HepG2 (cell line): Measurements from ENCODE around the gene SDR39U1. TPM values are rescaled to one million over a fixed set of nuclear protein-coding genes. Genes with fewer than 3 reads are reported as not detected.

Experiments
- ATAC-seq: fragments of 200-7000 bp; cut with Tn5 transposase; 3 replicates; pipeline ENCODE4 v1.9.1; 2020; ENCODE audit warnings: mild to moderate bottlenecking, moderate library complexity
- BruUV-seq: library from RNA; stranded (reverse); fragments of 400-500 nt; replicated peaks from 2 replicates; lab custom pipeline; 2021; lab: Mats Ljungman, UMichigan
- CTCF ChIA-PET: fragments of 300-600 bp; formaldehyde crosslinking; extraction: SDS; loops from one replicate; lab custom pipeline; 2021; ENCODE audit warnings: low total read pairs, inconsistent platforms, low intra/inter-chr PET ratio; lab: Yijun Ruan, JAX
- POLR2A ChIA-PET: fragments of 350-600 bp; sonication (Branson Sonifier 250); formaldehyde crosslinking; loops from one replicate; lab custom pipeline; 2020; ENCODE audit warnings: antibody characterized with exemption, inconsistent platforms; lab: Yijun Ruan, JAX
- DNase-seq: peaks from one replicate; pipeline ENCODE4 v3.0.0-alpha.2; 2015; ENCODE audit warnings: low spot score
- FAIRE-seq: peaks from 3 replicates; lab custom pipeline; 2011; peaks lifted over from hg19 to GRCh38; lab: Jason Lieb, UNC
- H2AFZ ChIP-seq: one replicate; pipeline ENCODE4 v1.6.1; 2011; ENCODE audit warnings: low read length, inconsistent platforms
- H3K27ac ChIP-seq: fragments of 300-600 bp; 3 replicates; pipeline ENCODE4 v1.8.0; 2011; ENCODE audit warnings: mixed run types, mild to moderate bottlenecking, mixed read lengths, low read length, inconsistent platforms; ENCODE audit not compliant: insufficient read depth; ENCODE audit errors: extremely low read length
- H3K27me3 ChIP-seq, 2 experiments: fragments of 200-600 bp in 1 of 2; 2 replicates in 1 of 2; 3 replicates in 1 of 2; pipeline versions ENCODE4 v1.6.0 to v1.8.0; 2011; ENCODE audit warnings: low read length in 2 of 2, mild to moderate bottlenecking in 2 of 2, moderate library complexity in 2 of 2, inconsistent platforms in 1 of 2; ENCODE audit not compliant: insufficient read depth in 2 of 2, control insufficient read depth in 1 of 2
- H3K36me3 ChIP-seq, 2 experiments: fragments of 200-600 bp in 1 of 2; replicated peaks in 1 of 2; 2 replicates in 1 of 2; 3 replicates in 1 of 2; pipeline versions ENCODE4 v1.5.1 to v1.8.0; 2011; ENCODE audit warnings: low read length in 2 of 2, inconsistent platforms in 1 of 2; ENCODE audit not compliant: insufficient read depth in 2 of 2, control insufficient read depth in 1 of 2
- H3K4me1 ChIP-seq: 2 replicates; pipeline ENCODE4 v1.5.1; 2012; ENCODE audit warnings: low read length, inconsistent platforms; ENCODE audit not compliant: insufficient read depth
- H3K4me2 ChIP-seq: 2 replicates; pipeline ENCODE4 v1.6.0; 2011; ENCODE audit warnings: low read depth, low read length, inconsistent platforms
- H3K4me3 ChIP-seq, 3 experiments: fragments of 200-600 bp in 1 of 3; sonication (generic), shearing (Covaris generic) in 1 of 3; replicated peaks in 1 of 3; 2 replicates each; pipeline ENCODE4 v1.5.1; 2011 to 2016; ENCODE audit warnings: low read length in 3 of 3, inconsistent platforms in 2 of 3, low read depth in 2 of 3, mild to moderate bottlenecking in 2 of 3, control low read depth in 1 of 3, mixed read lengths in 1 of 3; ENCODE audit not compliant: insufficient read depth in 1 of 3
- H3K79me2 ChIP-seq: one replicate; pipeline ENCODE4 v1.6.1; 2011; ENCODE audit warnings: low read length, inconsistent platforms; ENCODE audit not compliant: insufficient read depth
- H3K9ac ChIP-seq: 2 replicates; pipeline ENCODE4 v1.6.0; 2011; ENCODE audit warnings: mild to moderate bottlenecking, low read depth, low read length, inconsistent platforms; ENCODE audit not compliant: insufficient read depth
- H3K9me3 ChIP-seq: 2 replicates; pipeline ENCODE4 v1.5.1; 2012; ENCODE audit warnings: mild to moderate bottlenecking, low read length
- H4K20me1 ChIP-seq: 2 replicates; pipeline ENCODE4 v1.6.0; 2011; ENCODE audit warnings: inconsistent platforms, mild to moderate bottlenecking, low read length, moderate library complexity; ENCODE audit not compliant: insufficient read depth
- IKZF1 ChIP-seq: fragments of 450-650 bp; IDR thresholded peaks from 2 replicates; pipeline ENCODE4 v1.7.1; 2016
- KLF16 ChIP-seq, 2 experiments: sonication (generic) in 1 of 2; formaldehyde crosslinking in 1 of 2; IDR thresholded peaks; 2 replicates each; pipeline versions ENCODE4 v1.6.1 to v1.8.0; 2016 to 2023; ENCODE audit warnings: missing genetic modification reagents in 2 of 2, missing compliant biosample characterization in 1 of 2
- MAZ ChIP-seq, 2 experiments: sonication (generic) in 1 of 2; formaldehyde crosslinking in 1 of 2; IDR thresholded peaks; 2 replicates each; pipeline versions ENCODE4 v1.5.0 to v1.6.1; 2012 to 2020; ENCODE audit warnings: low read depth in 2 of 2, mild to moderate bottlenecking in 2 of 2, borderline replicate concordance in 1 of 2, improper control_type of control experiment in 1 of 2, low read length in 1 of 2, missing genetic modification reagents in 1 of 2, moderate library complexity in 1 of 2
- PAF1 ChIP-seq: IDR thresholded peaks from 2 replicates; pipeline ENCODE4 v1.6.1; 2016; ENCODE audit warnings: missing genetic modification reagents, missing compliant biosample characterization
- RAD51 ChIP-seq: fragments of 450-650 bp; IDR thresholded peaks from 2 replicates; pipeline ENCODE4 v1.6.1; 2016; ENCODE audit warnings: borderline replicate concordance
- UBTF ChIP-seq: sonication (generic); formaldehyde crosslinking; IDR thresholded peaks from 2 replicates; pipeline ENCODE4 v1.4.0; 2020; ENCODE audit warnings: mild to moderate bottlenecking, missing genetic modification reagents
- YEATS2 ChIP-seq: sonication (generic); formaldehyde crosslinking; IDR thresholded peaks from 2 replicates; pipeline ENCODE4 v1.4.0; 2020; ENCODE audit warnings: missing genetic modification reagents, borderline replicate concordance
- ZNF253 ChIP-seq: sonication (generic); formaldehyde crosslinking; IDR thresholded peaks from 2 replicates; pipeline ENCODE4 v1.8.0; 2022; ENCODE audit warnings: mild to moderate bottlenecking, missing genetic modification reagents, borderline replicate concordance
- ZNF256 ChIP-seq: sonication (generic); formaldehyde crosslinking; conservative IDR thresholded peaks from 2 replicates; pipeline ENCODE4 v1.4.0; 2020; ENCODE audit warnings: missing genetic modification reagents
- ZNF329 ChIP-seq: sonication (generic); formaldehyde crosslinking; IDR thresholded peaks from 2 replicates; pipeline ENCODE4 v1.9.0; 2021; ENCODE audit warnings: low read depth, mild to moderate bottlenecking, missing genetic modification reagents
- WGBS: methylation state at CpG from one replicate; pipeline ENCODE4 v1.1.6; 2017; ENCODE audit warnings: low lambda C conversion rate; 5-methylcytosine and 5-hydroxymethylcytosine counted together
- in situ Hi-C: cut with HindIII; loops from 2 replicates; pipeline ENCODE4 v1.10.0; 2017; ENCODE audit warnings: low pct_unique_long_range_greater_than_20kb; ENCODE audit not compliant: extremely low pct_ligation_motif_present
- intact Hi-C: fragments of 100-400 bp; cut with micrococcal nuclease; formaldehyde crosslinking; loops from one replicate; pipeline ENCODE4 v1.10.0; 2022; ENCODE audit not compliant: unreplicated experiment
- polyA plus RNA-seq, 8 experiments: library from polyadenylated mRNA; depleted of rRNA in 3 of 8; stranded (reverse) in 7 of 8; unstranded in 1 of 8; fragments of >200 nt; fragmentation: Illumina TruSeq in 4 of 8; extraction: Trizol in 4 of 8; gene quantifications; 2 replicates each; pipeline versions ENCODE4 v1.2.1 to v1.2.3, GENCODE V29; 2011 to 2016; ENCODE audit warnings: low read depth in 4 of 8, missing spikeins in 1 of 8, mixed read lengths in 1 of 8; ENCODE audit not compliant: insufficient read depth in 1 of 8
- total RNA-seq, 5 experiments: library from RNA; depleted of rRNA; stranded (reverse); fragments of >200 nt; fragmentation: Illumina TruSeq; extraction: Trizol; gene quantifications; 2 replicates each; pipeline ENCODE4 v1.2.3, GENCODE V29; 2016; ENCODE audit warnings: low read depth in 1 of 5
- TF ChIP-seq, protein P1 (sequence below), 2 experiments: sonication (generic) in 1 of 2; formaldehyde crosslinking in 1 of 2; IDR thresholded peaks; 2 replicates each; pipeline versions ENCODE4 v1.6.1 to v1.9.0; 2014 to 2022; ENCODE audit warnings: antibody characterized with exemption in 1 of 2, borderline replicate concordance in 1 of 2, inconsistent platforms in 1 of 2, low read depth in 1 of 2, missing genetic modification reagents in 1 of 2
- TF ChIP-seq, protein P2 (sequence below): sonication (generic); formaldehyde crosslinking; IDR thresholded peaks from 2 replicates; pipeline ENCODE4 v1.4.0; 2020; ENCODE audit warnings: missing genetic modification reagents

The SDR39U1 gene
- total and polyA plus RNA-seq, 2 of the 13 experiments (the other 11 are each of a cell fraction or from before 2014, with no cell fraction given): 34.4 to 129 TPM

- TSS peak; percentile 66 for BruUV-seq
- ChIA-PET CTCF (interaction anchor here (1.0 to 1.5 kb wide), 3 partner anchors 10 to 108 kb away, joined by 3 to 6 read pairs (median 4); no protein-coding TSS in a partner anchor), POLR2A (interaction anchor here (0.5 to 5.6 kb wide), 44 partner anchors 11 to 1852 kb away, joined by 3 to 242 read pairs (median 4); partner anchors contain the start of genes ADCY4, CBLN3, CIDEB and DAD1)
- ATAC-seq (no peak), DNase-seq (no peak), FAIRE-seq (no peak)
- Histone ChIP-seq H3K9me3 (no peaks in the 10 kb centered on the region), H3K79me2 (peaks cover 22% of the 10 kb centered on the region), H3K4me2 (peak overlapping the region; percentile 95), H3K4me1 (peaks cover 20% of the 10 kb centered on the region), H3K9ac (peak overlapping the region; percentile 96), H3K36me3 (peaks cover 33 to 48% of the 10 kb centered on the region in 2 experiments), H3K27me3 (peaks cover 0 to 5% of the 10 kb centered on the region in 2 experiments; a peak in 1 of 5 replicates), H3K27ac (peak overlapping the region; percentile 93), H3K4me3 (peak overlapping the region; percentile 70 to 84 (median 74)), H4K20me1 (no peaks in the 10 kb centered on the region; the same call in 1 of the 2 replicates), H2AFZ (no peak overlapping the region)
- 53% methylated on average over 5 of the region's 5 CpGs for WGBS
- intact Hi-C loops (loop anchor here (10.0 kb wide), 1 partner anchor 1857 kb away; the partner anchor contains the start of gene DAD1), in situ Hi-C loops (no loop called here)
- TF ChIP-seq, protein P1, sequence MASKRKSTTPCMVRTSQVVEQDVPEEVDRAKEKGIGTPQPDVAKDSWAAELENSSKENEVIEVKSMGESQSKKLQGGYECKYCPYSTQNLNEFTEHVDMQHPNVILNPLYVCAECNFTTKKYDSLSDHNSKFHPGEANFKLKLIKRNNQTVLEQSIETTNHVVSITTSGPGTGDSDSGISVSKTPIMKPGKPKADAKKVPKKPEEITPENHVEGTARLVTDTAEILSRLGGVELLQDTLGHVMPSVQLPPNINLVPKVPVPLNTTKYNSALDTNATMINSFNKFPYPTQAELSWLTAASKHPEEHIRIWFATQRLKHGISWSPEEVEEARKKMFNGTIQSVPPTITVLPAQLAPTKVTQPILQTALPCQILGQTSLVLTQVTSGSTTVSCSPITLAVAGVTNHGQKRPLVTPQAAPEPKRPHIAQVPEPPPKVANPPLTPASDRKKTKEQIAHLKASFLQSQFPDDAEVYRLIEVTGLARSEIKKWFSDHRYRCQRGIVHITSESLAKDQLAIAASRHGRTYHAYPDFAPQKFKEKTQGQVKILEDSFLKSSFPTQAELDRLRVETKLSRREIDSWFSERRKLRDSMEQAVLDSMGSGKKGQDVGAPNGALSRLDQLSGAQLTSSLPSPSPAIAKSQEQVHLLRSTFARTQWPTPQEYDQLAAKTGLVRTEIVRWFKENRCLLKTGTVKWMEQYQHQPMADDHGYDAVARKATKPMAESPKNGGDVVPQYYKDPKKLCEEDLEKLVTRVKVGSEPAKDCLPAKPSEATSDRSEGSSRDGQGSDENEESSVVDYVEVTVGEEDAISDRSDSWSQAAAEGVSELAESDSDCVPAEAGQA (IDR thresholded peaks at IDR 0.05; ENCODE audit: low read depth): no peak
- TF ChIP-seq, protein P1 (CRISPR knock-in tag; IDR thresholded peaks at IDR 0.05; ENCODE audit: borderline replicate concordance): no peak
- TF ChIP-seq MAZ (IDR thresholded peaks at IDR 0.05; ENCODE audit: borderline replicate concordance, low read depth, low read length) (no peak), MAZ (CRISPR knock-in tag; IDR thresholded peaks at IDR 0.05; ENCODE audit: low read depth) (no peak), UBTF (CRISPR knock-in tag) (no peak), RAD51 (no peak), ZNF253 (CRISPR knock-in tag) (no peak), IKZF1 (no peak), KLF16 (CRISPR knock-in tag; IDR thresholded peaks at IDR 0.05) (no peak), ZNF256 (CRISPR knock-in tag) (no peak), YEATS2 (CRISPR knock-in tag) (peak; percentile 30; the same call in 1 of the 2 replicates), PAF1 (CRISPR knock-in tag) (peak; percentile 78), ZNF329 (no peak)
- TF ChIP-seq, protein P2, sequence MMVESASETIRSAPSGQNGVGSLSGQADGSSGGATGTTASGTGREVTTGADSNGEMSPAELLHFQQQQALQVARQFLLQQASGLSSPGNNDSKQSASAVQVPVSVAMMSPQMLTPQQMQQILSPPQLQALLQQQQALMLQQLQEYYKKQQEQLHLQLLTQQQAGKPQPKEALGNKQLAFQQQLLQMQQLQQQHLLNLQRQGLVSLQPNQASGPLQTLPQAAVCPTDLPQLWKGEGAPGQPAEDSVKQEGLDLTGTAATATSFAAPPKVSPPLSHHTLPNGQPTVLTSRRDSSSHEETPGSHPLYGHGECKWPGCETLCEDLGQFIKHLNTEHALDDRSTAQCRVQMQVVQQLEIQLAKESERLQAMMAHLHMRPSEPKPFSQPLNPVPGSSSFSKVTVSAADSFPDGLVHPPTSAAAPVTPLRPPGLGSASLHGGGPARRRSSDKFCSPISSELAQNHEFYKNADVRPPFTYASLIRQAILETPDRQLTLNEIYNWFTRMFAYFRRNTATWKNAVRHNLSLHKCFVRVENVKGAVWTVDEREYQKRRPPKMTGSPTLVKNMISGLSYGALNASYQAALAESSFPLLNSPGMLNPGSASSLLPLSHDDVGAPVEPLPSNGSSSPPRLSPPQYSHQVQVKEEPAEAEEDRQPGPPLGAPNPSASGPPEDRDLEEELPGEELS (CRISPR knock-in tag): no peak
Observed at GRCh38 chr14:24441485-24441884, 1.1 kb downstream of the SDR39U1 start.
